ENCODE results near the gene PCDH19.

DNA sequence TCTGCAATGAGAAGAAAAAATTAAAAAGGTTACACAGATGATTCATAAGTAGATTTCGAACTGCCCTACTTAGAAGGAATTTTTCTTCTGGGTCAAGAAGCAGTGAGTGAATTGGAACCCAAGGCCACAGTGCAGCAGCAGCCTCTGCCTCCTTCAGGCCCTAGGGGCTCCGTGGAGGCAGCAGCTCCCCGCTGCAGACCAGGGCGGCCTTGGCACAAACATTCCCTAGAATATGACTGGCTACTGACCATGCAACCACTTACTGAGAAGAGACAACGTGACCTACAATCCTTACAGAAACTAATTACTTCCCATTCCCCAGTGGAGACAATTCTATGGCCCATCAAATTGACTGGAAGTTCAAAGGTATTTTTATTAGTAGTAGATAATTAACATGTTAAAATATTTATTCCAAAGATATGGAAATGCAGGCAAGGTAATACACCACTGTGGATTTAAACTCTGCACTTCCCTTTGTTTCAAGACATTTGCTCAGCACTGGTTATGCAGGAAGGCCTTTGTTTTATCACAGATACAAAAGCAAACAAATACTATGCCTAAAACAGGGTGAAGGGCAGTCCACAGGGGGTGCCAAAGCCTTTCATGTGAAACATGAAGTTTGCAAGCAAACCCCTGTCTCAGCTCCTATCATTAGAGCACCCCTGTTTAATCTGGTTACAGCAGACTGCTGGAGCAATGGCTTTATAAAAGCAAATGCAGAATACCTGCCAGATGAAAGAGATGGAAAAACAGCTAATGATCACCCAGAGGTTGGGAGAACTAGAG is 59.2 kb downstream of the PCDH19 start:
- TF ChIP-seq, protein P1, sequence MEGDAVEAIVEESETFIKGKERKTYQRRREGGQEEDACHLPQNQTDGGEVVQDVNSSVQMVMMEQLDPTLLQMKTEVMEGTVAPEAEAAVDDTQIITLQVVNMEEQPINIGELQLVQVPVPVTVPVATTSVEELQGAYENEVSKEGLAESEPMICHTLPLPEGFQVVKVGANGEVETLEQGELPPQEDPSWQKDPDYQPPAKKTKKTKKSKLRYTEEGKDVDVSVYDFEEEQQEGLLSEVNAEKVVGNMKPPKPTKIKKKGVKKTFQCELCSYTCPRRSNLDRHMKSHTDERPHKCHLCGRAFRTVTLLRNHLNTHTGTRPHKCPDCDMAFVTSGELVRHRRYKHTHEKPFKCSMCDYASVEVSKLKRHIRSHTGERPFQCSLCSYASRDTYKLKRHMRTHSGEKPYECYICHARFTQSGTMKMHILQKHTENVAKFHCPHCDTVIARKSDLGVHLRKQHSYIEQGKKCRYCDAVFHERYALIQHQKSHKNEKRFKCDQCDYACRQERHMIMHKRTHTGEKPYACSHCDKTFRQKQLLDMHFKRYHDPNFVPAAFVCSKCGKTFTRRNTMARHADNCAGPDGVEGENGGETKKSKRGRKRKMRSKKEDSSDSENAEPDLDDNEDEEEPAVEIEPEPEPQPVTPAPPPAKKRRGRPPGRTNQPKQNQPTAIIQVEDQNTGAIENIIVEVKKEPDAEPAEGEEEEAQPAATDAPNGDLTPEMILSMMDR (IDR thresholded peaks at IDR 0.05) = no peak
- no peak for TF ChIP-seq EZH2 (IDR thresholded peaks at IDR 0.05)
